HG03378 (cell line): ENCODE measurements around the gene FAM20C.

Source experiments
- ATAC-seq: cut with Tn5 transposase; IDR thresholded peaks from one replicate; pipeline ENCODE4 v1.9.1; 2021; ENCODE audit warnings: mild to moderate bottlenecking, moderate library complexity; ENCODE audit not compliant: unreplicated experiment

Gene FAM20C

GRCh38 chr7:266851-267840, 74.8 kb downstream of the FAM20C start:
- ATAC-seq: no peak

GRCh38 chr7:268991-269390, 76.6 kb downstream of the FAM20C start:
- ATAC-seq: no peak

- no peak for ATAC-seq
Observed at GRCh38 chr7:269721-270120, 77.3 kb downstream of the FAM20C start.

GRCh38 chr7:270351-270983, 78.1 kb downstream of the FAM20C start:
- ATAC-seq: no peak

GRCh38 chr7:271266-272107, 79.1 kb downstream of the FAM20C start:
- ATAC-seq: no peak

- ATAC-seq: no peak
Observed at GRCh38 chr7:272108-272615, 79.8 kb downstream of the FAM20C start.

GRCh38 chr7:272631-273030, 80.3 kb downstream of the FAM20C start:
- ATAC-seq: no peak

- no peak for ATAC-seq
Observed at GRCh38 chr7:273327-273726, 81.0 kb downstream of the FAM20C start.

- no peak for ATAC-seq
Observed at GRCh38 chr7:274266-274665, 81.9 kb downstream of the FAM20C start.

- ATAC-seq: no peak
Observed at GRCh38 chr7:276230-276835, 84.0 kb downstream of the FAM20C start.

- no peak for ATAC-seq
Observed at GRCh38 chr7:277228-277627, 84.9 kb downstream of the FAM20C start.

- ATAC-seq: no peak
Observed at GRCh38 chr7:278081-278480, 85.7 kb downstream of the FAM20C start.

GRCh38 chr7:279821-280220, 87.5 kb downstream of the FAM20C start:
- no peak for ATAC-seq

- ATAC-seq: no peak
Observed at GRCh38 chr7:280461-280860, 88.1 kb downstream of the FAM20C start.

- no peak for ATAC-seq
Observed at GRCh38 chr7:281637-282036, 89.3 kb downstream of the FAM20C start.

GRCh38 chr7:282621-283020, 90.2 kb downstream of the FAM20C start:
- no peak for ATAC-seq

GRCh38 chr7:284762-285722, 92.7 kb downstream of the FAM20C start:
- no peak for ATAC-seq

- no peak for ATAC-seq
Observed at GRCh38 chr7:285731-286130, 93.4 kb downstream of the FAM20C start.

- ATAC-seq: no peak
Observed at GRCh38 chr7:286266-286665, 93.9 kb downstream of the FAM20C start.
